GM15510 (cell line): Measurements from ENCODE around the gene CCDC50.

Experiments used
- POLR2A ChIP-seq: IDR thresholded peaks from 3 replicates; pipeline ENCODE4 v1.6.1; 2011; ENCODE audit warnings: borderline replicate concordance; ENCODE audit not compliant: insufficient read length; ENCODE audit errors: extremely low read depth

The CCDC50 gene

GRCh38 chr3:191353022-191353777 is 24.0 kb downstream of the CCDC50 start:
- TF ChIP-seq POLR2A = no peak

GRCh38 chr3:191355406-191355805 is 26.2 kb downstream of the CCDC50 start:
- TF ChIP-seq POLR2A = no peak

DNA sequence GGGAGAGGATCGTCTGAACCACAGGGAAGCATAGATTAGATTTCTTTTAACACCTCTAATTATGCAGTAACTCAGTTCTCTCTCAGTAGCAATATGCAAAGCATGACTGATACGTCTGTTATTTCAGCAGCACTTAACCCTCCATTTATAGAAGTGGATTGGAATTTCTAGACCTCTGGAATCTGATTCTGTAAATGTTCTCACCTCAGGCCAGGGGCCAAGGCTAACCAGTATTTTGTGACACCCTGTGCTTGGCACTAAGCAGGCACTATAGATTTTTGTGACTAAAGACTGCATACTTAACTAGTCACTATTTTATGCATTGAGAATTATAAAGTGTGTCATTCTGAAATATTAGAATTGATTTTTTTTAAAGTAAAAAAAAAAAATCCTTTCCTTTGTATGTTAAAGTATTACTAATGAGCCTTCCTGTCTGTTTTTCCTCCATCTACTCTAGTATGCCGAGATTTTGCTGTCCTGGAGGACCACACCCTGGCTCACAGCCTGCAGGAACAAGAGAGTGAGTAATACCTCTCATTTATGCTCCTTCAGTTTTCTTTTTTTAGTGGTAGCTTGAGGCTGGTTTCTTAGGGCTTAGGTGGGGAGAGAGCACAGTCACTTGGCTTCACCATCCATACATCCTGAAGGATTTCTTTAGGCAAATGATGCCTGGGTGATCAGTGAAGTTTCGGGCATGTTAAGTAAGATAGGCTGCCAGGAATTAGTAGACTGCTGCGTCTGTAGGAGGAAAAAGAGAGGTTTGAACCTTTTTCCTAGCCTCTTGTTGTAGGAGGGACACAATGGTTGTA is 27.6 kb downstream of the CCDC50 start:
- TF ChIP-seq POLR2A = no peak

DNA sequence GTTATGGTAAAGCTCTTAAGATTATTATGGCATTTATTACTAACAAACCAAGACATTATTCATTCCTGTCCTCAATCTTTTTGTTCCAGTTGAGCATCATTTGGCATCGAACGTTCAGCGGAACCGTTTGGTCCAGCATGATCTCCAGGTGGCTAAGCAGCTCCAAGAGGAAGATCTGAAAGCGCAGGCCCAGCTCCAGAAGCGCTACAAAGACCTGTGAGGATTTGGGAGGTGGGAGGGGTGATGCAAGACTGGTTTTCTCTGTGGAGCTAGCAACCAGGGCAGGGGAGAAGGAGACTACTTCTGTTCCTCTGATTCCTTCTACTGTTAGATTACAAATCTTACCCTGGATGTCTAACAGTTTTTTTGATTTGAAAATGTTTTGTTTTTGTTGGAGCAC is 28.7 kb downstream of the CCDC50 start:
- no peak for TF ChIP-seq POLR2A

- TF ChIP-seq POLR2A = no peak
Measured at GRCh38 chr3:191358929-191359328, 29.7 kb downstream of the CCDC50 start.

DNA sequence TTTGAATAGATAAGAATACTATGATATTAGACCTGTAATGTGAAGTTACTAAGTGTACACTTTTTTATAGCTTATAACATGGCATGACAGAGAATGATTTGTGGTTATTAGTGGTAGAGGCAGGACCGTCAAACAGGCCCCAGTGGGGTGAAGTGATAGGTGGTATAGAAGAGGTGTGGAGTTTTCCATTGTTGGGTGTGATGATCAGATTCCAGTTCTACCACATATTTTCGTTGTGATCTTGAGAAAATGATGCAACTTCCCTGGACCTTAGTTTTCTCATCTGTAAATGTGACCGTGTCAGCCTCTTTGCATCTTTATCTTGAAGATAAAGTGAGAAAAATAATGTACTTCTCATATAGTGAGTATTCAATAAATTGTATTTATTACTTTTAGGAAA is 31.4 kb downstream of the CCDC50 start:
- TF ChIP-seq POLR2A = no peak

GRCh38 chr3:191361456-191361855 is 32.3 kb downstream of the CCDC50 start:
- TF ChIP-seq POLR2A = no peak

DNA sequence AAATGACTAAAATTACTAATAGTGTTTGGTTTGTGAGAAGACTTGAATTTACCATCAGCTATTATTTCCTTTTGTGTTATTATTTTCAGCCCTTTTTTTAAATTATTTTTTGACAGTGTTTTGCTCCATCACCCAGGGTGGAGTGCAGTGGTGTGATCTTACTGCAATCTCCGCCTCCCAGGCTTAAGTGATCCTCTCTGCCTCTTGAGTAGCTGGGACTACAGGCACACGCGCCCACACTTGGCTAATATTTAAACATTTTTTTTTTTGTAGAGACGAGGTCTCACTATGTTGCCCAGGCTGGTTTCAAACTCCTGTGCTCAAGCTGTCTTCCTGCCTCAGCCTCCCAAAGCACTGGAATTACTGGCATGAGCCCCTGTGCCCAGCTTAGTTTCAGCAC is 32.8 kb downstream of the CCDC50 start:
- TF ChIP-seq POLR2A = no peak

- TF ChIP-seq POLR2A = no peak
Measured at GRCh38 chr3:191362524-191363090, 33.4 kb downstream of the CCDC50 start.

DNA sequence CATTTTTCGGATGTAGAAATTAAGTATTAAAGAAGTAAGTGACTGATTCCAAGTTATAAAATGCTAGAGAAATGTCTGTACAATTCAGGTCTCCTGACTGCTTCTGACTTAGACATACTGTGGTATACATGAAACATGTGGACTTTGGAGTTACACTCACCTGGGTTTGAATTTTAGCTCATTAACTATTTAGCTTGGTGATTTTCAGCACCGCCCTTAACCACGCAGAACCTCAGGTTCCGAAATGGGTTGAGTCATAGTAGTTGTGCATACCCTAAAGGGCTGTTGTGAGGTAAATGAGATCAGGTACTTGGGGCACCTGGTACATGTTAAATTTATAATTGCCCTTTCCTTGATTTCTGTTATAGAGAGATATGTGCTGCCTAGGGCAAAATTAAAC is 34.0 kb downstream of the CCDC50 start:
- no peak for TF ChIP-seq POLR2A

GRCh38 chr3:191366675-191367074 is 37.5 kb downstream of the CCDC50 start:
- TF ChIP-seq POLR2A = no peak

GRCh38 chr3:191368755-191369615 is 39.8 kb downstream of the CCDC50 start:
- TF ChIP-seq POLR2A = no peak

DNA sequence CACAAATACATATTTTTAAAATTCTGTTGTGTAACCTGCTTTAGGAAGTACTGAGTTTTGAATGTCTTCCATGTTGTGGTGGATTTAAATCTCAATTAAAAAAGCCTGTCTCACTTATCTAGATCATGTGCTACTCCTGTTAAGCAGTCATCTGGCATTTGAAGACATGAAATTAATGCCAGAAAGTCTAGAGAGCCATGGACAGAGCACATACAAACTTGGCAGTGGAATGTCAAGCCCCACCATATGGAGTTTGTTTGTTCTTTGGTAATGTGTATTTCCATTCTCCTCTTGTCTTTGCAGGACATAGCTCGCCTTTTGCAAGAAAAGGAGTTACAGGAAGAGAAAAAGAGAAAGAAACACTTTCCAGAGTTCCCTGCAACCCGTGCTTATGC is 40.4 kb downstream of the CCDC50 start:
- TF ChIP-seq POLR2A = no peak

- no peak for TF ChIP-seq POLR2A
Measured at GRCh38 chr3:191372122-191372521, 42.9 kb downstream of the CCDC50 start.

DNA sequence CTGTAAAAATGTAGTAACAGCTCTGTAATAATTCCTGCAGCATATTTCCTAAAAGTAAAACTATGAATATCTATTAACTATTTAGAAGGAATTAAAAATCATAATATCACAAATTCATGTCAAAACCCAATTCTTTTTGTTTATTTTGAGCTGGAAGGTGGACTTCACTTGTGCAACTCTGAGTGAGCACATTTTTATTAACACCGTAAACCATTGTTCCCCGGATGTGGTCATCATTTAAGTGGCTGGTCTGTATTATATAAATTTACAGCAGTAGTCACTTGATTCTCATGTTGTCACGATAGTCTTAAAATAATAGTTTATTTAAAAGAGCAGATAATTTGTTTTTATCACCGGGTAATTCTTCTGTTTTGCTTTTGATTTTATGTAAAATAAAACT is 44.1 kb downstream of the CCDC50 start:
- TF ChIP-seq POLR2A = no peak

DNA sequence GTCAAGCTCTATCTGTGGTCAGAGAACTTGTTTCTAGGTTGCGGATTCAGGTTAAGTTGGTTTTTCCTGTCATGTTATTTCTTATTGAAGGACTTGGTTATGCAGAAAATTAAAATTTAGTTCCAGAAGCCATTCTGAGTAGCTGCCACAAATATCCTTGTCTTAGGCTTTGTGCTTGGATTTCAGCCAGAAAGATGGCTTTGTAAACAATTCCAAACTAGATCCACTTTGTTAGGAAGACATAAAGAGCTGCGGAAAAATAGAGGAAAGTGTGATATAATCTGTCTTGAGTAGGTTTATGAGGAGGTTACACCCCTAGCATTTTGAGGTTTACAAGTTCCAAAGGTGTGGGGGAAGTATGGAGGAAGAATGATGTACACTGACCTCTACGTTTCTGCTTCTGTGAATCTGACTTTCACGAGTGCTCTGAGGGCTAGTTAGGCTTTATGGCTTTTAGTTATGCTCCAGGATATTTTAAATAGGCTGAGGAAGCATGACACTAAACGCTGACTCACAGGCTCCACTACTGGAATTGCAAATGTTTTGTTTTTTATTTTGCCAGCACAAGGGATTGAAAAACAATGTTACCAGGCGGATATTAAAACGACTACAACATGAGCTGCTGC is 47.4 kb downstream of the CCDC50 start:
- TF ChIP-seq POLR2A = no peak
